Memory B cell (primary cell): Measurements from ENCODE around the gene ALK.

Source experiments
- ATAC-seq: fragments of 150-1000 bp; cut with Tn5 transposase; 2 replicates; pipeline ENCODE4 v1.10.0; 2021; ENCODE audit warnings: low read depth, mild to moderate bottlenecking, moderate library complexity
- DNase-seq, 2 donors: peaks; one replicate each; pipeline ENCODE4 v3.0.0; 2022; ENCODE audit warnings: low spot score in 2 of 2
- H3K27ac Mint-ChIP-seq: one replicate; pipeline ENCODE4 v1.8.0; 2022; ENCODE audit warnings: mild to moderate bottlenecking, moderate library complexity, mixed read lengths
- H3K27me3 Mint-ChIP-seq: one replicate; pipeline ENCODE4 v1.8.0; 2022; ENCODE audit warnings: mixed read lengths
- H3K36me3 Mint-ChIP-seq: one replicate; pipeline ENCODE4 v1.8.0; 2022; ENCODE audit warnings: mild to moderate bottlenecking, mixed read lengths
- H3K4me1 Mint-ChIP-seq: one replicate; pipeline ENCODE4 v1.8.0; 2022; ENCODE audit warnings: mixed read lengths
- H3K4me3 Mint-ChIP-seq: one replicate; pipeline ENCODE4 v1.8.0; 2022; ENCODE audit warnings: mild to moderate bottlenecking, moderate library complexity, mixed read lengths
- H3K9me3 Mint-ChIP-seq: one replicate; pipeline ENCODE4 v1.8.0; 2022; ENCODE audit warnings: mixed read lengths

Gene ALK

DNA sequence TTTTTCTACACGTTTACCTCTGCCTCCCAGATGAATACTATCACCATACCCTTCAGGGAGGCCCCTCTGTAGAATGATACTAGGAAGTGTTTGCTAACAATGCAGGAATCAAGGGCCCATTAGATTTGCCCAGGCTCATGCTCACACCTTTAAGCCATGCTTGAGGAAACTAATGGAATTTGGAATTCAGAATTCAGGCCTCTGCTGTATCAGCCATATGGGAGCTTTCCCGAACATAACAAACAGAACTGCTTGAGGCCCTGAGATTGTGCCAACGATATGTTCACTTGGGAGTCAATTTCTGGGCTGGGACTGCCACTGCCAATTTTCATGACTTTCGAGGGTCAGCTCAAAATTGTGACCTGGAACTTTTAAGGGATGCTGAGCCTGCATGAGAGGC, 523.7 kb downstream of the ALK start:
- no peaks in the 10 kb centered on the region for H3K9me3 Mint-ChIP-seq
- DNase-seq (no peak), ATAC-seq (no peak)
- no peaks in the 10 kb centered on the region for H3K36me3 Mint-ChIP-seq
- H3K27me3 Mint-ChIP-seq = peaks cover 4% of the 10 kb centered on the region
- H3K27ac Mint-ChIP-seq = no peak overlapping the region
- H3K4me3 Mint-ChIP-seq = no peak overlapping the region
- H3K4me1 Mint-ChIP-seq = no peaks in the 10 kb centered on the region

DNA sequence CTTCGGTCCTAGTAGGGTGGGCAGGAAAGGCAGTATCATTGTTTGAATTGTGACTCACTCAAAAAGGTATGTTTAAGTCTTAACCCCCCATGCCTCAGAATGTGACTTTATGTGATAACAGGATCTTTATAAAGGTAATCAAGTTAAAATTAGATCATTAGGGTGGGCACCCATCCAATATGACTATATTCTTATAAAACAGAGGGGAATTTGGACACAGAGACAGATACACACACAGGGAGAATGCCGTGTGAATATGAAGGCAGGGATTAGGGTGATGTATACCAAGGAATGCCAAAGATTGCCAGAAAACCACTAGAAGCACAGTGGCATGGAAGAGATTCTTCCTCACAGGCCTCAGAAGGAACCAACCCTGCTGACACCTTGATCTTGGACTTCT, 524.3 kb downstream of the ALK start:
- no peaks in the 10 kb centered on the region for H3K4me1 Mint-ChIP-seq
- ATAC-seq = no peak
- no peaks in the 10 kb centered on the region for H3K36me3 Mint-ChIP-seq
- no peak overlapping the region for H3K4me3 Mint-ChIP-seq
- no peak overlapping the region for H3K27ac Mint-ChIP-seq
- H3K9me3 Mint-ChIP-seq = no peaks in the 10 kb centered on the region
- H3K27me3 Mint-ChIP-seq = peaks cover 4% of the 10 kb centered on the region
- DNase-seq = no peak

DNA sequence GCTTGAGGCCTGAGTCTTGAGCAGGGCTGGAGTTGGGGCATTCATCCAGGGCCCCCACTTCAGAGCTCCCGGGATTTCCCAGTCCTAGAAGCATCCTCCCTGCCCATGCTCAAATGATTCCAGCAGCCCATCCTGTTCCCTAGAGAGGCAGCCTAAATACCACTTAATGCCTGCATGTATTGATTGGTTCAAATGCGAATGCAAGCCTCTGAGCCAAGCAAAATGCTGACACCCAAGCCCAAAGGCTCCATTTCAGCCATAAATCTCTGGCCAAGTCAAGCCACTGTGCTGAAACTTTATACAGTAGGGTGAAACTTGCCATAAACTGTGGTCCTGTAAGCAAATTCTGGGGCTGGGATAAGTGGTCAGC, 526.4 kb downstream of the ALK start:
- H3K4me3 Mint-ChIP-seq = no peak overlapping the region
- no peaks in the 10 kb centered on the region for H3K36me3 Mint-ChIP-seq
- no peaks in the 10 kb centered on the region for H3K4me1 Mint-ChIP-seq
- no peak overlapping the region for H3K27ac Mint-ChIP-seq
- ATAC-seq = no peak
- H3K9me3 Mint-ChIP-seq = no peaks in the 10 kb centered on the region
- no peak for DNase-seq
- H3K27me3 Mint-ChIP-seq = peaks cover 2% of the 10 kb centered on the region

DNA sequence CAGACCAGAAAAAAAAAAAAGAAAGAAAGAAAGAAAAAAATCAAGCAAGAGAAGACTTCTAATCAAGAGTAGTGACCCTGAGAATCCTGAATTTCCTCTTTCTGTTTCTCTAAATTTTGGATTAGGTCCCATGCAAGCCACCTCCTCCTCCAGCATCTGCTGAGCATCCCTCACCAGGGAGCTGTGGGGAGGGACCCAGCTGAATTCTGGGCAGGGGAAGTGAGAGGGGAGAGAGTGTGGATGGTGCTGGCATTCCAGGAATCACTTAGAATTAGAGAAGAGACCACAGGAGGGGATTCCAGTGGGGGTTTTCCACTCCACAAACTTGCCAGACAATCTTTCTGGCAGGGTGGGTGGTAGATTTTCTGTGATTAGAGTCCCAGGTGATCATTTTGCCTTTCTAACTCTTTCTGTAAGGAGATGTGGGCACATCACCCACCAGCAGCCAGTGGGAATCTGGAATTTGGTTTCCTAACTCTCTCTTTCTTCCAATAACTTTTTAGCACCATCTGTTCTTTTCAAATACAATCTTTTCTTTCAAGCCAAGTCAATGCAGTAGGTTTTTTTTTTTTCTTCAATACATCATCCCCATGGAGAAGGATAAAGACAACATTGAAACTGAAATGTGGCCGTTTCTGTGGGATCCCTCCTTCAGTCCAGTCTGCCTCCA, 526.9 kb downstream of the ALK start:
- ATAC-seq (no peak), DNase-seq (no peak)
- Mint-ChIP-seq H3K9me3 (no peaks in the 10 kb centered on the region), H3K27me3 (peaks cover 2% of the 10 kb centered on the region), H3K36me3 (no peaks in the 10 kb centered on the region), H3K4me3 (no peak overlapping the region), H3K27ac (no peak overlapping the region), H3K4me1 (no peaks in the 10 kb centered on the region)

DNA sequence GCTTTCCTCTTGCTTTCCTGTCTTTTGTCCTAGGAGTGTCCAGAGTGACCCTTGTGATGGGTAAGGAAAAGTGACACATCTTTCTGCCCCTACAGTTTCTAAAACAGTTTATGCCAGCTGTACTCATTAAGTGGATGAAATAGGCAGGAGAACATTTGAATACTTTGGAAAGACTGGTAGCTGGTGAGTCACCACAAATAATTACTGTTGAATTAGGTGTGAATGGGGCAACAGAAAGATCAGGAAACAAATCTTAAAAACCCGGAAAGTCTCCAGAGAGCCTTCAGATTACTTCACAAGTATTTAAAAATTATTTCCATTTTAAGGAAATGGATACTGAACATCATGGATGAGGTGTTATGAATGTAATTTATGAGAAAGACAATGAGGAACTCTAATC, 527.7 kb downstream of the ALK start:
- H3K27me3 Mint-ChIP-seq = peaks cover 5% of the 10 kb centered on the region
- DNase-seq (no peak), ATAC-seq (no peak)
- no peaks in the 10 kb centered on the region for H3K9me3 Mint-ChIP-seq
- H3K4me1 Mint-ChIP-seq = no peaks in the 10 kb centered on the region
- H3K27ac Mint-ChIP-seq = no peak overlapping the region
- H3K36me3 Mint-ChIP-seq = no peaks in the 10 kb centered on the region
- H3K4me3 Mint-ChIP-seq = no peak overlapping the region

DNA sequence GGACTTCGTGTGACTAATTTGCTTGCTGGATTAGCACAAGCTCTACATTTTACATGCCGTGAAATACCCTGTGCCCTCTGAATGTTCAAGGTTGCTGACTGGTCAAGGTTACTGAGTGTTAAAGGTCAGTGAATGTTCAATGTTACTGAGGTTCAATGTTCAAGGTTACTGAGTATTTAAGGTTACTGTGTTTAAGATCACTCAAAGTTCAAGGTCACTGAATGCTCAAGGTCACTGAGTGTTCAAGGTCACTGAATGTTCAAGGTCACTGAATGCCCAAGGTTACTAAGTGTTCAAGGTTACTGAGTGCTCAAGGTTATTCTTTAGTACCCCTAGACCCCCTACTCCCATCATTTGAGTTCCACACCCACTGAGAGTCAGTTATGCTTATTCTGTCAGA, 528.6 kb downstream of the ALK start:
- ATAC-seq (no peak), DNase-seq (no peak)
- no peak overlapping the region for H3K4me3 Mint-ChIP-seq
- no peaks in the 10 kb centered on the region for H3K9me3 Mint-ChIP-seq
- no peak overlapping the region for H3K27ac Mint-ChIP-seq
- H3K36me3 Mint-ChIP-seq = no peaks in the 10 kb centered on the region
- H3K4me1 Mint-ChIP-seq = no peaks in the 10 kb centered on the region
- H3K27me3 Mint-ChIP-seq = peaks cover 5% of the 10 kb centered on the region

DNA sequence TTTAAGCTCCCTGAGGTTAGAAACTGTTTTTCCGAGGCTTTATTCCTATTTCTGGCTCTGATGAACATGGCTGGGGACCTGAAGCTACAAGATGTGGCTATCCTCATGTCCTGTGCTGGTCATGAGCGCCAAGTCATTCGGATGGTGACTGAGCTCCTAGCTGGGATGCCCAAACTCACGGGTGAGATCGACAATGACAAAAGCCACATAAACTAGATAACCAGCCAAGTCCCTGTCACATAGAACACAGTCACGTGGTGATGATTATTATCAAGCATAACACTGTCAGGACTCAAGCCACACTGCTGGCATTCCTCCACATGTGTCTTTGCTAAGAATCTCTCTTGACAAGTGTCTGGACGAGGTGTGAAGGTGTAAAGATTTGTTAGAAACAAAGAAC, 531.2 kb downstream of the ALK start:
- Mint-ChIP-seq H3K4me1 (no peaks in the 10 kb centered on the region), H3K27ac (no peak overlapping the region), H3K27me3 (peaks cover 9% of the 10 kb centered on the region), H3K36me3 (no peaks in the 10 kb centered on the region), H3K4me3 (no peak overlapping the region), H3K9me3 (no peaks in the 10 kb centered on the region)
- ATAC-seq (no peak), DNase-seq (no peak)

DNA sequence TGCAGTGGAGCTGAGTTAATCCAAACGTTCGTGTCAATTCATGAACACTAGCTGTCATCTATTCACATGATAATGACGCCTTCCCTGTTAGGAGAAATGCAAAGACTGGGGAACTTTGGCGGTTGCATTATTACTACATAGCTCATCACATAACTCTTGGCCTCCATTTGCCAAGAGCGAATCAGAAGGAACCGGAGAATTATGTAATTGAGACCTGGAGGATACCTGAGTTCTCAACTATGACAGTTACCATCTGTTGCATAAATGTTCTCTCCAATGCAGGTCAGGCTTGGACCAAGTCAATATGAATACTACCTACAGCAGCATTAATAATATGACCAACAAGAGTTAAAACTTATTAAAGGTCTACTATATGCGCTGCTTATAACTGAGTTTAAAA, 531.7 kb downstream of the ALK start:
- no peak overlapping the region for H3K4me3 Mint-ChIP-seq
- ATAC-seq (no peak), DNase-seq (no peak)
- peaks cover 9% of the 10 kb centered on the region for H3K27me3 Mint-ChIP-seq
- H3K4me1 Mint-ChIP-seq = no peaks in the 10 kb centered on the region
- no peaks in the 10 kb centered on the region for H3K36me3 Mint-ChIP-seq
- H3K27ac Mint-ChIP-seq = no peak overlapping the region
- no peaks in the 10 kb centered on the region for H3K9me3 Mint-ChIP-seq

DNA sequence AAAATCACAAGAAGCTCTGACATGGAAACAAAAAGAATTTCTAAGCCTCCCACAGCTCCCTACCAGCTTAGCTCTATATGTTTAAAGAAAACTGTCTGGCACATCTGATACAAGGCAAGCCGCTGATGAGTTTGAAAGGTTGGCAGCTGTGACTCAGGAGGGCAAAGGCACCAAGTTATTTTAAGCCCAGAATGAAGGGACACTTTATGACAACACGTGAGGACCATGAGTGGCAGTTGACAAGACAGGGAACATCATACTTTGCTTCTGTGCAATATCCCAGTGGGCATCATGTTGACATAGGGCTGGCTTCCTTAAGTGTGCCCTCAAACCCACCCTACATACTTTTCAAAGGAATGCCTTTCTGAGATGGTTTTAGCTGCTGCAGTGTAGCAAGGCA, 533.3 kb downstream of the ALK start:
- no peaks in the 10 kb centered on the region for H3K36me3 Mint-ChIP-seq
- peaks cover 8% of the 10 kb centered on the region for H3K27me3 Mint-ChIP-seq
- no peak overlapping the region for H3K4me3 Mint-ChIP-seq
- no peak overlapping the region for H3K27ac Mint-ChIP-seq
- no peaks in the 10 kb centered on the region for H3K9me3 Mint-ChIP-seq
- no peak for DNase-seq
- H3K4me1 Mint-ChIP-seq = no peaks in the 10 kb centered on the region
- no peak for ATAC-seq

DNA sequence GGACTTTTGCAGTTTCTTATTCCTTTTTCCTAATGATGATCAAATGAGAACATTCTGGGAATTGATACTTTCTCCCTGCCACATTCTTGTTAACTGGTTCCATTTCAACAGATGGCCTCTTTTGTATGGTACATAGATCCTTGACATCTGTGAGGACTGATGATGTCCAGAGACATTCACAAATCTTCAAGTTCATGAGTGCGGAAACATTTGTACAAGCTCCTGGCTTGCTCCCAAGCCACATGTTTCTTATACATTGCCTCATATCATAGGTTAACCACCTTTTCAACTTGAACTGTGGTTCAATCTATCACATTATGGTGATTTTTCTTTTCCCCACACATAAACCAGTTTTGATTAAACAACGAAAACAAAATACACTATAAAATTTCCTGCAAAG, 538.9 kb downstream of the ALK start:
- DNase-seq = no peak
- peaks cover 7% of the 10 kb centered on the region for H3K27me3 Mint-ChIP-seq
- ATAC-seq = no peak
- H3K27ac Mint-ChIP-seq = no peak overlapping the region
- no peak overlapping the region for H3K4me3 Mint-ChIP-seq
- H3K4me1 Mint-ChIP-seq = no peaks in the 10 kb centered on the region
- no peaks in the 10 kb centered on the region for H3K36me3 Mint-ChIP-seq
- no peaks in the 10 kb centered on the region for H3K9me3 Mint-ChIP-seq

DNA sequence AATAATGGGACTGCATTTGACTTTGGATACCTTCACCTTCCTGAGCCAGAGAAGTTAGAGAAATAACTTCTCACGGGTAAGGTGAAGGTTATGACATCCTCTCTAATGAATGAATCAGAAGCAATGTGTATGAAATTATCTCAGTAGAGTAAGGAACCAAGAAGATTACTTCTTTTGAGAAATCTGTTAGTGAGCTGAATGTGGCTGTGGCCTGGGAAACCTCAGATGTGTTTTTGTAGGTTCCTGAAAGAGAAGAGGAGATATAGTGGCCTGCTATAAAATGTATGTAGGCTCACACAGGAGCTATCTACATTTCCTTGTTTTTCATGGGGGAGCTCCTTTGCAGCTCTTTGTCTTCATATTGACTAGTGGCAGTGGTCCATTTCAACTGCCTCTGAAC, 543.6 kb downstream of the ALK start:
- Mint-ChIP-seq H3K36me3 (no peaks in the 10 kb centered on the region), H3K4me1 (no peaks in the 10 kb centered on the region), H3K27me3 (peaks cover 3% of the 10 kb centered on the region), H3K9me3 (no peaks in the 10 kb centered on the region), H3K4me3 (no peak overlapping the region), H3K27ac (no peak overlapping the region)
- no peak for ATAC-seq
- DNase-seq = no peak

DNA sequence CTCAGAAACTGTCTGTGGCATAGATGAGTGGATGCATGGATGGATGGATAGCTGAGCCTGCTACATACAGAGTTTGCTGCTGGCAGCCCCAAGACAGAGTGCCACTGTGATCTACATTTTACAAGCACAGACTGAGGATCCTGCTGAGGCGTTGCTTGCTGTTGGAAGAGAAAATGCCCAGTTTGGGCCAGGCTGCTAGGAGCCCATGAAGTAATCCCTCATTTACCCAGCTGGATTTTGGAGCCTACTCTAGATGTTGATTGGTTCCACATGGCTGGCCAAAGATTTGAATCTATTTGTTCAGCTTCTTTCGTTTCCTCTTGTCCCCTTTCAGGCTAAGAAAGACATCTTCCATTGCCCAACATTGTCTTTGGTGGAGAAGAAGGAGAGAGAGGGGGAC, 544.8 kb downstream of the ALK start:
- DNase-seq = no peak
- Mint-ChIP-seq H3K36me3 (no peaks in the 10 kb centered on the region), H3K4me1 (no peaks in the 10 kb centered on the region), H3K27me3 (peaks cover 6% of the 10 kb centered on the region), H3K27ac (no peak overlapping the region), H3K4me3 (no peak overlapping the region), H3K9me3 (no peaks in the 10 kb centered on the region)
- no peak for ATAC-seq

DNA sequence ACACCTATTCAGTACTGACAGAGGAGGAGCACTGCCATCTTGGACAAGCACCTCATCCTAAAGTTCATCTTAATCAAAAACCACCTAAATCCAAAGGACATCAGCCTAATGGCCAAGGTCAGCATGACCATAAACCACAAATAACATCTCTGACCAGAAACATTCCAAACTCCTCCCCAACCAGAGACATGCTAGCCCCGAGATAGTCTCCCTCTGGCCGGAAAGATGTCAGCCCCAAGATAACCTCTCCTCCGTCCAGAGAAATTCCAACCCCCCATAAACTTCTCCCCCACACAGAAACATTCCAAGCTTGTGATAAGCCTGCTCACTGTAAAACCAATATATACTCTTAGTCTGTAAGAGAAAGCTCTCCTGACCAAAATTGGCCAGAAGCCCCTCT, 545.5 kb downstream of the ALK start:
- no peak for DNase-seq
- Mint-ChIP-seq H3K4me3 (no peak overlapping the region), H3K27ac (no peak overlapping the region), H3K27me3 (peaks cover 6% of the 10 kb centered on the region), H3K9me3 (no peaks in the 10 kb centered on the region), H3K4me1 (no peaks in the 10 kb centered on the region), H3K36me3 (no peaks in the 10 kb centered on the region)
- no peak for ATAC-seq

DNA sequence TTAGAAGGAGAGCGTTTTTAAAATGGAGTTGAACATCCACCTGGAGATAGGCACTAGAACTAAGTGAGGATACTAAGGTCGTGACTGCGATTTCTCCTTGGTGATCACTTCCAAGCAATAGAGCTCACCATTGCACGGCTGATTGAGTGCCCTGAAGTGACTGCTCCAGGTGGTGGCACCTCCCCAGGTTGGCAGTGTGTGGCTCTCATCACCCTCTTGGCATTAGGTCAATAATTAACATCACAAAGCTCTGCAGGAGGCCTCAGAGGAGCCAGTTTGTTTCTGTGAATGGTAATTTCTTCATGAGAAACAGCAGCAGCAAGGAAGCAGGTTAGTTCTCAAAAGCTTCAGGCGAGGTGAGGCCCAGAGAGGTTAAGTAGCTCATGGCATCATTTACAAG, 546.6 kb downstream of the ALK start:
- H3K4me1 Mint-ChIP-seq = no peaks in the 10 kb centered on the region
- H3K36me3 Mint-ChIP-seq = no peaks in the 10 kb centered on the region
- no peak overlapping the region for H3K27ac Mint-ChIP-seq
- peaks cover 6% of the 10 kb centered on the region for H3K27me3 Mint-ChIP-seq
- ATAC-seq (no peak), DNase-seq (no peak)
- H3K4me3 Mint-ChIP-seq = no peak overlapping the region
- no peaks in the 10 kb centered on the region for H3K9me3 Mint-ChIP-seq

DNA sequence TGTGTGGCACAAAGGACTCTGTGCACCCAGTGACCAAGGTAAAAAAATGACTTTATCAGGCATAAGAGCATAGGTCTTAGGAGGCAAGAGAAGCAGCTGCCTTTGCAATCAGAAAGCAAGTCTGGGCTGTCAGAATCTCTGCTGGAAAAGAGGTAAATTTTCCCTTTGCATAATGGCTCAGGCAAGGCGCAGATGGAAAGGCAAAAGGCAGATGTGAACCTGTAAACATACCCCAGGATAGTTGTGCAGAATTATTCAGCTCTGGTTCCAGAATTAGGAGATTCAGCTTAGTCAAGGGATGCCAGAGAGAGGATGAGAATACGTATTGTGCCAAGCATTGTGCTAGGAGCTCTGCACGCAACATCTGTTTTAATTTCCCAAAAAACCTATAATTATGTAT, 547.5 kb downstream of the ALK start:
- no peak overlapping the region for H3K27ac Mint-ChIP-seq
- H3K36me3 Mint-ChIP-seq = no peaks in the 10 kb centered on the region
- H3K9me3 Mint-ChIP-seq = no peaks in the 10 kb centered on the region
- H3K4me1 Mint-ChIP-seq = no peaks in the 10 kb centered on the region
- no peak overlapping the region for H3K4me3 Mint-ChIP-seq
- peaks cover 9% of the 10 kb centered on the region for H3K27me3 Mint-ChIP-seq
- DNase-seq = no peak
- ATAC-seq = no peak
